MM.1S (cell line): Measurements from ENCODE around the gene LARGE1.

ENCODE experiments used
- CTCF ChIP-seq: fragments of 300-600 bp; sonication (generic); IDR thresholded peaks from 2 replicates; pipeline ENCODE4 v1.5.1; 2016; ENCODE audit warnings: antibody characterized with exemption, low read length, mixed read lengths
- EZH2 ChIP-seq: fragments of 300-600 bp; sonication (generic); optimal IDR thresholded peaks from 2 replicates; pipeline ENCODE3; 2017; ENCODE audit warnings: low read depth, mild to moderate bottlenecking, antibody characterized with exemption, low read length, mixed read lengths
- EZH2phosphoT487 ChIP-seq: fragments of 300-600 bp; sonication (generic); IDR thresholded peaks from 2 replicates; pipeline ENCODE4 v1.6.1; 2018; ENCODE audit warnings: antibody characterized with exemption, low read length

GRCh38 chr22:33726294-33726734 lies 194.0 kb downstream of the LARGE1 start:
- TF ChIP-seq CTCF, result no peak
- no peak for TF ChIP-seq EZH2
- TF ChIP-seq EZH2phosphoT487, result no peak
